Lower leg skin (tissue), 3 donors: ENCODE measurements around the gene ADGRV1.

ENCODE experiments used
- CTCF ChIP-seq, 3 donors: fragments of 450-650 bp; IDR thresholded peaks; one replicate each; pipeline ENCODE4 v1.5.1; 2016; ENCODE audit warnings: antibody characterized with exemption in 3 of 3, mild to moderate bottlenecking in 3 of 3, moderate library complexity in 2 of 3
- POLR2A ChIP-seq, 2 donors: fragments of 450-650 bp; IDR thresholded peaks; one replicate each; pipeline ENCODE4 v1.6.1; 2016 to 2017; ENCODE audit warnings: antibody characterized with exemption in 2 of 2, mild to moderate bottlenecking in 1 of 2, moderate library complexity in 1 of 2

GRCh38 chr5:90613918-90614504 lies 55.4 kb downstream of the ADGRV1 start:
- TF ChIP-seq CTCF (IDR thresholded peaks at IDR 0.05) (no peak), POLR2A (IDR thresholded peaks at IDR 0.05) (no peak)
